LoVo (cell line): ENCODE results near the gene HPS6.
A peak's percentile ranks its signal among the peaks of the same experiment; 100 is the strongest.
"Not testable (repeated sequence)": the region's sequence is repeated elsewhere in the genome, so short reads cannot be mapped to it uniquely, and the experiment has no call there.

Experiments
- DNase-seq: peaks from one replicate; pipeline ENCODE4 v3.0.0-alpha.2; 2016; ENCODE audit warnings: low spot score

HPS6 gene

GRCh38 chr10:102064868-102065560, at the start of gene HPS6:
Gene HPS6, plus strand, starts transcription at chr10:102065349. Its CDS starts 126 bp downstream, at chr10:102065475.
- peak; percentile 94 for DNase-seq

GRCh38 chr10:102016416-102016815, 48.7 kb upstream of the HPS6 start:
- DNase-seq, result no peak

- no peak for DNase-seq
Observed at GRCh38 chr10:102017295-102017694, 47.9 kb upstream of the HPS6 start.

GRCh38 chr10:102020938-102021337, 44.2 kb upstream of the HPS6 start:
- DNase-seq, result no peak

GRCh38 chr10:102024799-102025198, 40.4 kb upstream of the HPS6 start:
- no peak for DNase-seq

- DNase-seq, result no peak
Observed at GRCh38 chr10:102027261-102027660, 37.9 kb upstream of the HPS6 start.

- no peak for DNase-seq
Observed at GRCh38 chr10:102033787-102034186, 31.4 kb upstream of the HPS6 start.

- not testable (repeated sequence) for DNase-seq
Observed at GRCh38 chr10:102035807-102036206, 29.3 kb upstream of the HPS6 start.

- no peak for DNase-seq
Observed at GRCh38 chr10:102038410-102038809, 26.7 kb upstream of the HPS6 start.

- DNase-seq, result no peak
Observed at GRCh38 chr10:102040305-102041050, 24.7 kb upstream of the HPS6 start.

GRCh38 chr10:102045292-102045691, 19.9 kb upstream of the HPS6 start:
- DNase-seq, result no peak

- no peak for DNase-seq
Observed at GRCh38 chr10:102046095-102046494, 19.1 kb upstream of the HPS6 start.

GRCh38 chr10:102054881-102055646, 10.1 kb upstream of the HPS6 start:
- DNase-seq, result not testable (repeated sequence)

- peak; percentile 97 for DNase-seq
Observed at GRCh38 chr10:102055647-102056419, 9.3 kb upstream of the HPS6 start, which contains the start of gene ARMH3. Gene ARMH3, minus strand, starts transcription at chr10:102056173. Its CDS starts 16,059 bp downstream, at chr10:102040114.

GRCh38 chr10:102059987-102060386, 5.2 kb upstream of the HPS6 start:
- DNase-seq, result no peak

GRCh38 chr10:102064503-102064867, 664 bp upstream of the HPS6 start:
- DNase-seq, result no peak

GRCh38 chr10:102065561-102066398, 631 bp downstream of the HPS6 start:
- peak; percentile 6 for DNase-seq

- no peak for DNase-seq
Observed at GRCh38 chr10:102066399-102067088, 1.4 kb downstream of the HPS6 start.

GRCh38 chr10:102067091-102067916, 2.2 kb downstream of the HPS6 start:
- no peak for DNase-seq
